Right lobe of liver (tissue), 4 donors: ENCODE data around the gene SCFD2.

ENCODE experiments used
- CTCF ChIP-seq, 4 donors: fragments of 200-600 bp in 3 of 4; fragments of 450-650 bp in 1 of 4; IDR thresholded peaks; one replicate each; pipeline versions ENCODE4 v1.5.1 to v1.8.0; 2016 to 2022; ENCODE audit warnings: antibody characterized with exemption in 4 of 4, mild to moderate bottlenecking in 2 of 4
- POLR2A ChIP-seq: fragments of 450-650 bp; IDR thresholded peaks from one replicate; pipeline ENCODE4 v1.6.1; 2017; ENCODE audit warnings: antibody characterized with exemption, mild to moderate bottlenecking
- donor health status: DM: no; HTN: no; CAD: no.
- donor health status: DM: no; HTN: no; CAD: no.
- donor health status: DM: no; HTN: yes; CAD: no.

GRCh38 chr4:52877694-52878093 lies 488.2 kb downstream of the SCFD2 start:
- no peak for TF ChIP-seq CTCF (IDR thresholded peaks at IDR 0.05)
- no peak for TF ChIP-seq POLR2A
